GM10266 (cell line): ENCODE data around the gene ARHGEF25.

ENCODE experiments used
- DNase-seq: peaks from one replicate; pipeline ENCODE4 v3.0.0; 2012; ENCODE audit errors: extremely low spot score
- TF ChIP-seq, protein P1 (sequence below): IDR thresholded peaks from 2 replicates; pipeline ENCODE4 v1.5.1; 2012; ENCODE audit warnings: mild to moderate bottlenecking, low read depth; ENCODE audit not compliant: control insufficient read depth, insufficient read depth; ENCODE audit errors: missing control alignments

ARHGEF25 gene

DNA sequence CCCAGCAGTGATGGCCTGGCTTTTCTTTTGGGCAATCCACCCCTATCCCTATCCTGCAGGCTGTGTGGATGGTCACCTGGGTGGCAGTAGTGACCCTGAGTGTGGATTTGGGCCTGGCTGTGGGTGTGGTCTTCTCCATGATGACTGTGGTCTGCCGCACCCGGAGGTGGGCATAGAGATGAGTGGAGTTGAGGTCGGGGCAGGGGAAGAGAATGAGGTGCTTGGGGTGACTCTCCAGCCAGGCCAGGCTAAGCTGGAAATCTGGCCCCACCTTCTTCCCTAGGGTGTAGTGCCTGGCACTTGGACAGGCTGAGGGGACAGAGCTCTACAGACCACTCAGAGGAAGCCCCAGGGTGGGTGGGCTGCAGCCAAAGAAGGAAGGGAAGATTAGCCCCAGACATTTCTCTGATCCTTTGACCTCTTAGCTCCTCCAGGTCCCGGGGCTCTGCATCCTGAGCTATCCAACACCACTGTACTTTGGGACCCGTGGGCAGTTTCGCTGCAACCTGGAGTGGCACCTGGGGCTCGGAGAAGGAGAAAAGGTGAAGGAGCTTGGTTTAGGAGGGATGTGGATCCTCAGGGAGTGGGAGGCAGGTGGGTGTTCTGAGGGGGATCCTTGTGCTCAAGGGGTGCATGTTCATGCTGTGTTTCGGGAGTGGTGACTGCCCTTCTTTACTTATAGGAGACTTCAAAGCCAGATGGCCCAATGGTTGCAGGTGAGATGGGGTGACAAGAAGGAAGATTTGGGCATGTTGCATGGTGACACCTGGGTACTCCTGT is 13.4 kb downstream of the ARHGEF25 start:
- DNase-seq = no peak
- TF ChIP-seq, protein P1, sequence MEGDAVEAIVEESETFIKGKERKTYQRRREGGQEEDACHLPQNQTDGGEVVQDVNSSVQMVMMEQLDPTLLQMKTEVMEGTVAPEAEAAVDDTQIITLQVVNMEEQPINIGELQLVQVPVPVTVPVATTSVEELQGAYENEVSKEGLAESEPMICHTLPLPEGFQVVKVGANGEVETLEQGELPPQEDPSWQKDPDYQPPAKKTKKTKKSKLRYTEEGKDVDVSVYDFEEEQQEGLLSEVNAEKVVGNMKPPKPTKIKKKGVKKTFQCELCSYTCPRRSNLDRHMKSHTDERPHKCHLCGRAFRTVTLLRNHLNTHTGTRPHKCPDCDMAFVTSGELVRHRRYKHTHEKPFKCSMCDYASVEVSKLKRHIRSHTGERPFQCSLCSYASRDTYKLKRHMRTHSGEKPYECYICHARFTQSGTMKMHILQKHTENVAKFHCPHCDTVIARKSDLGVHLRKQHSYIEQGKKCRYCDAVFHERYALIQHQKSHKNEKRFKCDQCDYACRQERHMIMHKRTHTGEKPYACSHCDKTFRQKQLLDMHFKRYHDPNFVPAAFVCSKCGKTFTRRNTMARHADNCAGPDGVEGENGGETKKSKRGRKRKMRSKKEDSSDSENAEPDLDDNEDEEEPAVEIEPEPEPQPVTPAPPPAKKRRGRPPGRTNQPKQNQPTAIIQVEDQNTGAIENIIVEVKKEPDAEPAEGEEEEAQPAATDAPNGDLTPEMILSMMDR = no peak

DNA sequence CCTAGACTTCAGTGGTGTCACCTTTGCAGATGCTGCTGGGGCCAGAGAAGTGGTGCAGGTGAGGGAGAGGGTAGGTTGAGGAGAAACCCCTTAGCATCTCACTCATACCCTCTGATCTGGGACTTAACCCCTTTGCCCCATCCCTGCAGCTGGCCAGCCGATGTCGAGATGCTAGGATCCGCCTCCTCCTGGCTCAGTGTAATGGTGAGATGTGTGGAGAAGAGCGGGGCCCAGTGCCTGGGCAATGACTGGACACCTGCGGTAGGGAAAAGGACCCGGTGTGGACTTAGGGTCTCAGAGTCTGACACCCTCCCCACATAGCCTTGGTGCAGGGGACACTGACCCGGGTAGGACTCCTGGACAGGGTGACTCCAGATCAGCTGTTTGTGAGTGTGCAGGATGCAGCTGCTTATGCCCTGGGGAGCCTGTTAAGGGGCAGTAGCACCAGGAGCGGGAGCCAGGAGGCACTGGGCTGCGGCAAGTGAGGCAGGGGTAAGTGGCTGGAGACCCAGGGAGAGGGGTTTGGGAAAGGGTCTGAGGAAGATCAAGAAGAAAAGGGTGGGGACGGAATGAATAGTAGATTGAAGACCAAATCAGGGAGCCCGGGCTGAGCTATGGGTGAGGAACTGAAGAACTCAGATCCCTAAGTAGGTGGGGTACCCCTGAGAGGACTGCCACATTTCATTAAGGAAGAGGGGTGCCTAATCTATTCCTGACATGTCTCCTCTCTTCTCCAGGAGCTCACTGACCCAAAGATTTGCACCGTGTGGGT is 14.2 kb downstream of the ARHGEF25 start:
- no peak for DNase-seq
- TF ChIP-seq, protein P1 = no peak

DNA sequence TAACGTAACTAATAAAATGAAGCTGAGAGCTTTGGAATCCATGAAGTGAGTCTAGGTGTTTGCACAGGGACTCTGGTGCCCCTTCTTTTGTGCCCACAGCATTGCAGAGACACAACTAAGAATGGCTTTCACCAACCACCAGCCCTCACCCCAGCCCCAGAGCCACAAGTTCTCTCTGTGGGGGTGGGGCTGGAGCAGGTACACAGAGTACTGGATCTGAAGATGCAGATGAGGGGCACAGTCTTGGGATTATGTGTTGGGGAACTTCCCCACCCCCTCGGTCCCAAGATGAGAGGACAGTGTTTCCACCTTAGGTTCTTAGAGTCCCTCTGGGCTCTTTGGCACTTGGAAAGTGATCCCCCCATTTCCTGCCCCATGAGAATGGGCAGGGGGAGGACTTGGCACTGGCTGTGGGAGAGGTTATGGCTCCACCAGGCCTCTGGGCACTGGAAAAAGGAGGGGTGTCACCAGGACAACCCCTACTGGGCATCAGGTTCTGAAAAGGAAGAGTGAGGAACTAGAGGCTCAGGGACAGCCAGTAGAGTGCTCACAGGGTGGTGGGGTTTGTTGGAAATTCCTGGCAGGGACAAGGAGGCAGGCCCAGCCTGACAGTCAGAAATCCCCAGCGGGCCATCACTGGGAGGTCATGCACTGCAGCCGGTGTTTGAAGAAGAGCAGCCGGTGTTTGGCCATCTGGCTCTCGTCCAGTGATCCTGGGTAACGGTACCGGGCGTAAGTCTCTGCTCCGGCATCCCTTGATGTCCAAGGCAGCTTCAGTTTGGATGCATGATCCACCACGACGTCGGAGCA is 15.1 kb downstream of the ARHGEF25 start:
- TF ChIP-seq, protein P1 = no peak
- no peak for DNase-seq

DNA sequence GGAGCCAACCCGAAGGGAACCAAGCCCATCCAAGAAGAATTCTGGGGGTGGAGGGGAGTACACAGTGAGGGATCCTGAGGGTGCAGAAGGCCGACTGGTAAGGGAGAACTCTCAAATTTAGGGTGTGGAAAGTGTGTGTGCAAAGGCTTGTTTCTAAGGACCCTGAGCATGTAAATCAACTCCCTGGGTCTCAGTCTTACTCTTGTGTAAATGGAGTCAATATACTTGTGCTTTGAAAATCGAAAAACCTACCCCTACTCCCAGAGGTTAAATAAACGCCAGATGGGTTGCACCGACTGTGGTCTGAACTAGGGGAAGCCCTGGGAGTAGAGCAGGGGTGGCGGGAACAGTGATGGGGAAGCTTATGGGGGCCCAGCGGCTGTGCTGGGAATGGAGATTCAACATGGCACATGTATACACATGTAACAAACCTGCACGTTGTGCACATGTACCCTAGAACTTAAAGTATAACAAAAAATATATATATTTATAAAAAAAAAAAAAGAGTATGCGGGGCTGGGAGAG is 15.7 kb downstream of the ARHGEF25 start:
- TF ChIP-seq, protein P1 = no peak
- DNase-seq = no peak

DNA sequence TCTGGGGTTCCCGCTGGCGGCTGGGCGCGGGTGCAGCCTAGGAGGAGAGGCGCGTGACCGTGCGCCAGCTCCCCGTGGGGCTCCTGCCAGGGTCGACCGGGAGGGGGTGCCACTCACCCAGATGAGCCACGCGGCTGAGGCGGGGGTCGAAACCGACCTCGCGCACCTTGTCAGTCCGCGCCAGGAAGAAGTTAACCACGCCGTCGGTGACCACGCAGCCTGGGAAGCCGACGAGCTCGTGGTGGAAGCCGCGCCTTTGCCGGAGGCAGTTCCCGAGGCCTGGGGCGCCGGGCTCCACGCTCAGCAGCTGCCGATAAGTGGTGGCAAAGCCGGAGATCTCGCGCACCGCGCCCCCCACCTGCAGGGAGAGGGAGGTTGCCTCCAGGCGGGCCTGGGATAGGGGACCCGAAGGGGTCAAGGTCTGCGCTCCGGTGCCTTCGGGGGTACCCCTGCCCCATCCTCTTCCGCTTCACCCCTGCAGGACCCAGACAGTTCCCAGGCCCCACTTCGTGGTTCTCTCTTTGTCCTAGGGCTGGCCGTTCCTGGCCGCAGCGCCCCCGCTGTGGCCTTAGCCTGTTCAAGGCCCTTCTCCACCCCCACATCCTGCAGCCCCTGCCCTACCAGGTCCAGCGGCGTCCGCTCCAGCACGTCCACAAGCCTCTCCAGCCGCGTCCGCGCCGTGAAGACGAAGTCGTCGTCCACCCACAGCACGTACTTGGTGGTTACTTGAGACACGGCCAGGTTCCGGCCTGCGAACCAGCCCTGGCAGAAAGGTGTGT is 16.5 kb downstream of the ARHGEF25 start:
- no peak for DNase-seq

More for the DNA sequence above, 16.5 kb downstream of the ARHGEF25 start:
- TF ChIP-seq, protein P1 = peak; percentile 37
